Transverse colon (tissue), 4 donors: ENCODE data around the gene SLC2A4.
"Not testable (repeated sequence)": the region's sequence is repeated elsewhere in the genome, so short reads cannot be mapped to it uniquely, and the experiment has no call there.

Experiments
- EP300 ChIP-seq: sonication (generic); formaldehyde crosslinking; IDR thresholded peaks from one replicate; pipeline ENCODE4 v1.6.1; 2017; ENCODE audit warnings: antibody characterized with exemption, low read depth
- POLR2AphosphoS5 ChIP-seq, 3 donors: sonication (generic); formaldehyde crosslinking; IDR thresholded peaks; one replicate each; pipeline ENCODE4 v1.6.1; 2016; ENCODE audit warnings: antibody characterized with exemption in 3 of 3
- TF ChIP-seq, protein P1 (sequence below), 5 experiments: fragments of 200-600 bp in 3 of 5; fragments of 450-650 bp in 2 of 5; sonication (generic) in 3 of 5; IDR thresholded peaks; 1 replicate in 2 of 5; 2 replicates in 3 of 5; pipeline ENCODE4 v1.5.1; 2016 to 2017; ENCODE audit warnings: antibody characterized with exemption in 5 of 5, inconsistent platforms in 3 of 5, mild to moderate bottlenecking in 2 of 5, moderate library complexity in 1 of 5

DNA sequence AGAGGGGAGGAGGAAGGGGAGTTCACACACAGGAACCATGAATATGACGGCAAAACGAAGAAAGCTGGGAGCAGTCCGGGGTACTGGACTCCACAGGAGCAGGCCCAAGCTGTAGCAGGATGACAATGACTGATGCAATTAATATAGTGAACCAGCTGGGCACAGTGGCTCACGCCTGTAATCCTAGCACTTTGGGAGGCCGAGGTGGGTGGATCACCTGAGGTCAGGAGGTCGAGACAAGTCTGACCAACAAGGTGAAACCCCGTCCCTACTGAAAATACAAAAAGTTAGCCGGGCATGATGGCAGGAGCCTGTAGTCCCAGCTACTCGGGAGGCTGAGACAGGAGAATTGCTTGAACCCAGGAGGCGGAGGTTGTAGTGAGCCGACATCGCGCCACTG, 54.2 kb downstream of the SLC2A4 start:
- TF ChIP-seq EP300; POLR2AphosphoS5 (IDR thresholded peaks at IDR 0.05): not testable (repeated sequence)
- TF ChIP-seq, protein P1, sequence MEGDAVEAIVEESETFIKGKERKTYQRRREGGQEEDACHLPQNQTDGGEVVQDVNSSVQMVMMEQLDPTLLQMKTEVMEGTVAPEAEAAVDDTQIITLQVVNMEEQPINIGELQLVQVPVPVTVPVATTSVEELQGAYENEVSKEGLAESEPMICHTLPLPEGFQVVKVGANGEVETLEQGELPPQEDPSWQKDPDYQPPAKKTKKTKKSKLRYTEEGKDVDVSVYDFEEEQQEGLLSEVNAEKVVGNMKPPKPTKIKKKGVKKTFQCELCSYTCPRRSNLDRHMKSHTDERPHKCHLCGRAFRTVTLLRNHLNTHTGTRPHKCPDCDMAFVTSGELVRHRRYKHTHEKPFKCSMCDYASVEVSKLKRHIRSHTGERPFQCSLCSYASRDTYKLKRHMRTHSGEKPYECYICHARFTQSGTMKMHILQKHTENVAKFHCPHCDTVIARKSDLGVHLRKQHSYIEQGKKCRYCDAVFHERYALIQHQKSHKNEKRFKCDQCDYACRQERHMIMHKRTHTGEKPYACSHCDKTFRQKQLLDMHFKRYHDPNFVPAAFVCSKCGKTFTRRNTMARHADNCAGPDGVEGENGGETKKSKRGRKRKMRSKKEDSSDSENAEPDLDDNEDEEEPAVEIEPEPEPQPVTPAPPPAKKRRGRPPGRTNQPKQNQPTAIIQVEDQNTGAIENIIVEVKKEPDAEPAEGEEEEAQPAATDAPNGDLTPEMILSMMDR (IDR thresholded peaks at IDR 0.05) = not testable (repeated sequence)
